Pancreas (tissue), 10 donors: ENCODE measurements around the gene ETHE1. TPM values are rescaled to one million over a fixed set of nuclear protein-coding genes. Genes with fewer than 3 reads are reported as not detected.

Experiments
- ATAC-seq, 4 donors: fragments of 200-7000 bp; cut with Tn5 transposase; one replicate each; pipeline versions ENCODE4 v1.8.0 to v1.9.1; 2020; ENCODE audit warnings: mild to moderate bottlenecking in 4 of 4, moderate library complexity in 4 of 4
- DNase-seq, 6 donors: peaks; one replicate each; pipeline ENCODE4 v3.0.0-alpha.2; 2020
- FAIRE-seq: peaks from 2 replicates; lab custom pipeline; 2012; peaks lifted over from hg19 to GRCh38; lab: Jason Lieb, UNC
- H3K27ac ChIP-seq, 4 donors: fragments of 200-600 bp; sonication (generic); 1 replicate in 3 of 4; 2 replicates in 1 of 4; pipeline versions ENCODE4 v1.5.0 to v1.8.0; 2020
- H3K27me3 ChIP-seq, 4 donors: fragments of 200-600 bp; one replicate each; pipeline ENCODE4 v1.8.0; 2021
- H3K36me3 ChIP-seq, 3 donors: fragments of 200-600 bp; sonication (generic) in 1 of 3; one replicate each; pipeline versions ENCODE4 v1.5.0 to v1.8.0; 2020 to 2021
- H3K4me1 ChIP-seq, 3 donors: fragments of 200-600 bp; one replicate each; pipeline ENCODE4 v1.8.0; 2021
- H3K4me3 ChIP-seq, 4 donors: fragments of 200-600 bp; sonication (generic) in 2 of 4; one replicate each; pipeline versions ENCODE4 v1.5.0 to v1.8.0; 2020 to 2021
- H3K9me3 ChIP-seq, 4 donors: fragments of 200-600 bp; one replicate each; pipeline ENCODE4 v1.8.0; 2021
- WGBS, 2 donors: extraction: QIAGEN DNeasy Blood & Tissue Kit; methylation state at CpG; one replicate each; pipeline ENCODE4 v1.1.7; 2013; 5-methylcytosine and 5-hydroxymethylcytosine counted together
- intact Hi-C, 3 donors: fragments of 100-400 bp; cut with DNase I; formaldehyde crosslinking; loops; one replicate each; pipeline versions ENCODE4 v1.11.1 to v1.14.2; 2022
- polyA plus RNA-seq, 2 donors: library from polyadenylated mRNA; stranded (reverse); fragments of 200-250 nt; gene quantifications; one replicate each; pipeline ENCODE4 v1.2.3, GENCODE V29; 2013
- total RNA-seq, 6 donors: library from RNA; stranded (reverse); fragmentation: NEBNext Ultra II Directional in 4 of 6; extraction: Animal tissue kit (Norgen Biotek cat#: 25700) in 4 of 6; gene quantifications; one replicate each; pipeline versions ENCODE4 v1.2.1 to v1.2.4, GENCODE V29; 2021 to 2023
- TF ChIP-seq, protein P1 (sequence below), 4 donors: fragments of 200-600 bp; sonication (generic) in 3 of 4; IDR thresholded peaks; one replicate each; pipeline versions ENCODE4 v1.5.0 to v1.8.0; 2021; ENCODE audit warnings: antibody characterized with exemption in 4 of 4
- donor health status: healthy with polysubstance abuse.
- donor health status: DM: no; HTN: no; CAD: no; lungs with moderate emphysema.
- donor health status: DM: no; HTN: no; CAD: no.
- donor health status: control.
- donor health status: control.
- donor health status: Bipolar disorder and iron deficiency.
- donor health status: DM: yes; HTN: yes; CAD: no.
- donor health status: DM: no; HTN: no; CAD: no.
- donor health status: DM: no; HTN: no; CAD: no.
- donor health status: DM: yes; HTN: yes; CAD: no.

ETHE1 gene
- total and polyA plus RNA-seq, 8 donors: 8.7 to 21.3 (median 15.9) TPM

GRCh38 chr19:43507880-43508279 is 19.1 kb downstream of the ETHE1 start:
- TF ChIP-seq, protein P1, sequence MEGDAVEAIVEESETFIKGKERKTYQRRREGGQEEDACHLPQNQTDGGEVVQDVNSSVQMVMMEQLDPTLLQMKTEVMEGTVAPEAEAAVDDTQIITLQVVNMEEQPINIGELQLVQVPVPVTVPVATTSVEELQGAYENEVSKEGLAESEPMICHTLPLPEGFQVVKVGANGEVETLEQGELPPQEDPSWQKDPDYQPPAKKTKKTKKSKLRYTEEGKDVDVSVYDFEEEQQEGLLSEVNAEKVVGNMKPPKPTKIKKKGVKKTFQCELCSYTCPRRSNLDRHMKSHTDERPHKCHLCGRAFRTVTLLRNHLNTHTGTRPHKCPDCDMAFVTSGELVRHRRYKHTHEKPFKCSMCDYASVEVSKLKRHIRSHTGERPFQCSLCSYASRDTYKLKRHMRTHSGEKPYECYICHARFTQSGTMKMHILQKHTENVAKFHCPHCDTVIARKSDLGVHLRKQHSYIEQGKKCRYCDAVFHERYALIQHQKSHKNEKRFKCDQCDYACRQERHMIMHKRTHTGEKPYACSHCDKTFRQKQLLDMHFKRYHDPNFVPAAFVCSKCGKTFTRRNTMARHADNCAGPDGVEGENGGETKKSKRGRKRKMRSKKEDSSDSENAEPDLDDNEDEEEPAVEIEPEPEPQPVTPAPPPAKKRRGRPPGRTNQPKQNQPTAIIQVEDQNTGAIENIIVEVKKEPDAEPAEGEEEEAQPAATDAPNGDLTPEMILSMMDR (IDR thresholded peaks at IDR 0.05): no peak

GRCh38 chr19:43506629-43507028 is 20.4 kb downstream of the ETHE1 start:
- ATAC-seq (no peak), FAIRE-seq (no peak), DNase-seq (no peak)
- whole genome bisulfite sequencing, 2 donors: 92 to 93% methylated on average over 5 of the region's 5 CpGs
- Histone ChIP-seq H3K4me3 (no peak overlapping the region), H3K27me3 (no peaks in the 10 kb centered on the region), H3K36me3 (peaks cover 0 to 2% (median 0%) of the 10 kb centered on the region in 3 donors), H3K4me1 (peaks cover 0 to 4% (median 0%) of the 10 kb centered on the region in 3 donors), H3K27ac (no peak overlapping the region), H3K9me3 (no peaks in the 10 kb centered on the region)
- TF ChIP-seq, protein P1 (IDR thresholded peaks at IDR 0.05): no peak
- intact Hi-C loops: no loop called here

More at GRCh38 chr19:43507880-43508279, 19.1 kb downstream of the ETHE1 start:
- peaks cover 0 to 2% (median 0%) of the 10 kb centered on the region in 3 donors for H3K36me3 ChIP-seq
- FAIRE-seq (no peak), ATAC-seq (no peak), DNase-seq (no peak)
- H3K27me3 ChIP-seq: no peaks in the 10 kb centered on the region
- peaks cover 0 to 4% (median 0%) of the 10 kb centered on the region in 3 donors for H3K4me1 ChIP-seq
- H3K27ac ChIP-seq: no peak overlapping the region
- no peaks in the 10 kb centered on the region for H3K9me3 ChIP-seq
- H3K4me3 ChIP-seq: no peak overlapping the region
- WGBS, 2 donors: 90 to 97% methylated on average over 2 of the region's 2 CpGs
- intact Hi-C loops: no loop called here

DNA sequence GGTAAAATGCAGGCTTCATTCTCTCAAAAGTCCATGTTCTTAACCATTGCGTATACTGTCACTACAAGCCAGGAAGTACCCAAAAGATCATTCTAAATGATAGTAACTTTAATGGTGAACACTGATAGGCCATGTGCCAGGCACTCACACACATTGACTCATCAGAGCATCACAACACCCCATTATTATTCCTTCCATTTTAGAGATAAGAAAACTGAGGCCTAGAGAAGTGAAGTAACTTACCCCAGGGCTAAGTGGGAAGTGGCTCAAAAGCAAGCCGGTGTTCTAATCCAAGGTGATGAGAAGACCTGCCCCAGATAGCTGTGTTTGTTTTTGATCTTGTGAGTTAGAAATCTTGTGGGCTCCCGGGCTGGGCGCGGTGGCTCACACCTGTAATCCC is 21.1 kb downstream of the ETHE1 start:
- H3K4me1 ChIP-seq: peaks cover 0 to 4% (median 0%) of the 10 kb centered on the region in 3 donors
- H3K27ac ChIP-seq: no peak overlapping the region
- H3K27me3 ChIP-seq: no peaks in the 10 kb centered on the region
- FAIRE-seq (no peak), DNase-seq (no peak), ATAC-seq (no peak)
- WGBS, 2 donors: 93 to 96% methylated on average over 5 of the region's 5 CpGs
- no peak overlapping the region for H3K4me3 ChIP-seq
- H3K36me3 ChIP-seq: peaks cover 0 to 2% (median 0%) of the 10 kb centered on the region in 3 donors
- TF ChIP-seq, protein P1 (IDR thresholded peaks at IDR 0.05): no peak
- intact Hi-C loops: no loop called here
- no peaks in the 10 kb centered on the region for H3K9me3 ChIP-seq

- H3K4me1 ChIP-seq: peaks cover 0 to 4% (median 0%) of the 10 kb centered on the region in 3 donors
- ATAC-seq (no peak), FAIRE-seq (no peak), DNase-seq (no peak)
- H3K36me3 ChIP-seq: peaks cover 0 to 2% (median 0%) of the 10 kb centered on the region in 3 donors
- TF ChIP-seq, protein P1 (IDR thresholded peaks at IDR 0.05): no peak
- intact Hi-C loops: no loop called here
- no peaks in the 10 kb centered on the region for H3K27me3 ChIP-seq
- H3K27ac ChIP-seq: peak overlapping the region; percentile 56 to 88 (median 74)
- H3K4me3 ChIP-seq: peak overlapping the region in 2 of 4 donors; percentile 47 to 79
- WGBS, 2 donors: 90 to 92% methylated on average over 3 of the region's 3 CpGs
- H3K9me3 ChIP-seq: no peaks in the 10 kb centered on the region
These were observed 21.9 kb downstream of the ETHE1 start for GRCh38 chr19:43505186-43505456.

DNA sequence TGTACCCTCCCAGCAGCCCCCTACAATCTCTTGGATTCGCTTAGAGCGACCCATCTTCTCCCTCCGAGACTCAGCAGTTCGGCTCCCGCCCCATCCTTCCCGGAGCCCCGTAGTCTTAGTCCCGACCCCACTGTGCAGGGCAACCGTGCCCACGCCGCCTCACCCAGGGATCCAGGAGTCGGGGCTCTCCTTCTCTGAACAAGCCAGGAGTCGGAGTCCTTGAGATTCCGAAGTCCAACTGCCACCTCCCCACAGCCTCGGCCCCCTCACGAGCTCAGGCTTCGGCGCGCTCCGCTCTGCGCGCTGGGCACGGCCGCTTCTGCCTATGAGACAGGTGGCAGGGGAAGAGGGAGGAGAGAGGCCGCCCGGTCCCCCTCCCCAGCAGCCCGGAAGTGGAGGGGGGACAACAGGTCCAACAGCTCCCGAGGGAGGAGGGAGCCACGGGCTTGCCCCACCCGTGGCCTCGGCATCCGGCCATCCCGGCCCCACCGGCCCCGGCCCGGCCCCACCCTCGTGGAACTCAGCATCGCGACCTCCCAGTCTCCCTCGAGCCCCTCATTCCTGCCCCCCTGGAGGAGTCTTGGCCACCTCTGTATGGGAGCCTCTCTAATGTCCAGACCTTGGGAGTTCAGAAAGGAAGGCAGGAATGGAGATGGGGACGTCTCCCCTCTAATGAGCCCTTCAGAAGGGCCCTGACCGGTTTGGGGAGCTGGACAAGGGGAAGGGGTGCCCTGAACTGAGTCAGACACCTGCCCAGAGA is 22.4 kb downstream of the ETHE1 start, which contains the start of gene PHLDB3:
Gene PHLDB3 (minus strand): TSS at position 321 of the 760 bp plus-strand sequence. CDS start 628 bp downstream, outside the sequence.
- FAIRE-seq: no peak
- intact Hi-C loops: no loop called here
- H3K36me3 ChIP-seq: peaks cover 0 to 2% (median 0%) of the 10 kb centered on the region in 3 donors
- 2 to 3% methylated on average over 30 to 42 of the region's 42 CpGs for WGBS, 2 donors
- peaks cover 0 to 4% (median 0%) of the 10 kb centered on the region in 3 donors for H3K4me1 ChIP-seq
- no peaks in the 10 kb centered on the region for H3K27me3 ChIP-seq
- peak; percentile 51 to 74 (median 66) for ATAC-seq
- no peaks in the 10 kb centered on the region for H3K9me3 ChIP-seq
- TF ChIP-seq, protein P1 (IDR thresholded peaks at IDR 0.05): no peak
- H3K27ac ChIP-seq: peak within 1 kb of the TSS; percentile 56 to 88 (median 74)
- H3K4me3 ChIP-seq: peak within 1 kb of the TSS; percentile 23 to 79 (median 48)
- peak in 5 of 6 donors; percentile 45 to 86 (median 69) for DNase-seq
